Suprapubic skin (tissue), 4 donors: ENCODE data around the gene IFFO2. TPM values are rescaled to one million over a fixed set of nuclear protein-coding genes. Genes with fewer than 3 reads are reported as not detected.

ENCODE experiments used
- DNase-seq, 2 donors: peaks; one replicate each; pipeline ENCODE4 v3.0.0-alpha.2; 2019; ENCODE audit warnings: low spot score in 2 of 2
- H3K27ac ChIP-seq: fragments of 200-600 bp; sonication (generic); one replicate; pipeline ENCODE4 v1.5.1; 2019
- H3K27me3 ChIP-seq: fragments of 200-600 bp; sonication (generic); one replicate; pipeline ENCODE4 v1.5.1; 2019
- H3K36me3 ChIP-seq: fragments of 200-600 bp; sonication (generic); one replicate; pipeline ENCODE4 v1.5.1; 2019
- H3K4me1 ChIP-seq: fragments of 200-600 bp; sonication (generic); one replicate; pipeline ENCODE4 v1.5.1; 2019
- H3K4me3 ChIP-seq: fragments of 200-600 bp; sonication (generic); one replicate; pipeline ENCODE4 v1.5.1; 2019; ENCODE audit warnings: mild to moderate bottlenecking
- H3K9me3 ChIP-seq: fragments of 200-600 bp; sonication (generic); one replicate; pipeline ENCODE4 v1.5.1; 2019
- EP300 ChIP-seq: sonication (generic); formaldehyde crosslinking; IDR thresholded peaks from one replicate; pipeline ENCODE4 v1.6.1; 2017; ENCODE audit warnings: antibody characterized with exemption
- POLR2A ChIP-seq, 2 donors: fragments of 450-650 bp; IDR thresholded peaks; one replicate each; pipeline ENCODE4 v1.6.1; 2017; ENCODE audit warnings: antibody characterized with exemption in 2 of 2, mild to moderate bottlenecking in 2 of 2, moderate library complexity in 2 of 2
- POLR2AphosphoS5 ChIP-seq, 3 donors: sonication (generic); formaldehyde crosslinking; IDR thresholded peaks; one replicate each; pipeline ENCODE4 v1.6.1; 2017; ENCODE audit warnings: antibody characterized with exemption in 3 of 3
- WGBS: methylation state at CpG from one replicate; pipeline ENCODE4 v1.1.5; 2018; 5-methylcytosine and 5-hydroxymethylcytosine counted together
- total RNA-seq, 4 donors: library from RNA; depleted of rRNA; stranded (reverse); fragments of >200 nt; gene quantifications; one replicate each; pipeline ENCODE4 v1.1.0, GENCODE V29; 2016
- TF ChIP-seq, protein P1 (sequence below), 2 donors: fragments of 200-600 bp in 1 of 2; fragments of 450-650 bp in 1 of 2; sonication (generic) in 1 of 2; IDR thresholded peaks; one replicate each; pipeline ENCODE4 v1.5.1; 2016 to 2019; ENCODE audit warnings: antibody characterized with exemption in 2 of 2, mild to moderate bottlenecking in 1 of 2, moderate library complexity in 1 of 2

The IFFO2 gene
- total RNA-seq, 4 donors from 2014 or later = 327 to 569 (median 449) TPM

DNA sequence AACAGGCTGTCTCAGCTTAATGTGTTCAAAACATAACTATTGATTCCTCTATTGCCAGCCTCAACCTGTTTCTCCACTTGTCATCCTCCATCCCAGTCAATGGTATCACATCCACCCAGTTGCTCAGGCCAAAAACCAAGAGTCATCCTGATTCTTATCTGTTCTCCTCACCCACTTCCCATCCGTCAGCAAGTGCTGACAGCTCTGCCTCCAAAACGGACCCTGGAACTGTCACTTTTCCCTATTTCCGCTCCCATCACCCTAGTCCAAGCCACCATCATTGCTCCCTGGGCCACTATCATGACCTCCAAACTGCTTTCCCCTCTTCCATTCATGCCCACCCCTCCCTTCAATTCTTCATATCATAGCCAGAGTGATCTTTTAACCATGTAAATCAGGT lies 36.2 kb upstream of the IFFO2 start:
- no peaks in the 10 kb centered on the region for H3K36me3 ChIP-seq
- peak in 1 of 2 donors; percentile 26 for DNase-seq
- no peak overlapping the region for H3K27ac ChIP-seq
- H3K9me3 ChIP-seq = no peaks in the 10 kb centered on the region
- peaks cover 13% of the 10 kb centered on the region for H3K4me1 ChIP-seq
- H3K27me3 ChIP-seq = no peaks in the 10 kb centered on the region
- WGBS = 57% methylated on average over 3 of the region's 3 CpGs
- no peak overlapping the region for H3K4me3 ChIP-seq
- no peak for TF ChIP-seq POLR2AphosphoS5 (IDR thresholded peaks at IDR 0.05)
- TF ChIP-seq, protein P1, sequence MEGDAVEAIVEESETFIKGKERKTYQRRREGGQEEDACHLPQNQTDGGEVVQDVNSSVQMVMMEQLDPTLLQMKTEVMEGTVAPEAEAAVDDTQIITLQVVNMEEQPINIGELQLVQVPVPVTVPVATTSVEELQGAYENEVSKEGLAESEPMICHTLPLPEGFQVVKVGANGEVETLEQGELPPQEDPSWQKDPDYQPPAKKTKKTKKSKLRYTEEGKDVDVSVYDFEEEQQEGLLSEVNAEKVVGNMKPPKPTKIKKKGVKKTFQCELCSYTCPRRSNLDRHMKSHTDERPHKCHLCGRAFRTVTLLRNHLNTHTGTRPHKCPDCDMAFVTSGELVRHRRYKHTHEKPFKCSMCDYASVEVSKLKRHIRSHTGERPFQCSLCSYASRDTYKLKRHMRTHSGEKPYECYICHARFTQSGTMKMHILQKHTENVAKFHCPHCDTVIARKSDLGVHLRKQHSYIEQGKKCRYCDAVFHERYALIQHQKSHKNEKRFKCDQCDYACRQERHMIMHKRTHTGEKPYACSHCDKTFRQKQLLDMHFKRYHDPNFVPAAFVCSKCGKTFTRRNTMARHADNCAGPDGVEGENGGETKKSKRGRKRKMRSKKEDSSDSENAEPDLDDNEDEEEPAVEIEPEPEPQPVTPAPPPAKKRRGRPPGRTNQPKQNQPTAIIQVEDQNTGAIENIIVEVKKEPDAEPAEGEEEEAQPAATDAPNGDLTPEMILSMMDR (IDR thresholded peaks at IDR 0.05) = no peak

DNA sequence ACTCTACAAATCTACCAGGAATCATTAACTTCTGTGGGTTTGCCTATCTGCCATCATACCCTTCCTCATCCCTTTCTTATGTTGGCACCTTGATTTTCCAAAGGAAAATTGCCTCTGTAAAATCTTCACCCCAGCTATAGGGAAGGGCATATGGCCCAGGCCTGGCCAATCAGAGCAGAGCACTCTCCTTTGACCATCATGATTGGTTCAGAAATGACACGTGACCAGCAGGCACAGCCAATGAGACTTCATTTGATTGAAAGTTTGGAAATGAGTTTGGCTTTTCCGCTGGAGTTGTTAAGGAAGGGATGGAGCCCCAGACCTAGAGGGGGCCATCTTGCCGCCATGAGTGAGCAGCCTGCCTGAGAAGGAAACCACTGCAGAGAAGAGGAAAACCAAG lies 35.1 kb upstream of the IFFO2 start:
- TF ChIP-seq POLR2AphosphoS5 (IDR thresholded peaks at IDR 0.05) (no peak), EP300 (no peak), POLR2A (IDR thresholded peaks at IDR 0.05) (no peak)
- TF ChIP-seq, protein P1 (IDR thresholded peaks at IDR 0.05) = no peak
- Histone ChIP-seq H3K27me3 (peaks cover 2% of the 10 kb centered on the region), H3K4me3 (no peak overlapping the region), H3K9me3 (no peaks in the 10 kb centered on the region), H3K27ac (no peak overlapping the region), H3K36me3 (no peaks in the 10 kb centered on the region), H3K4me1 (peaks cover 8% of the 10 kb centered on the region)
- no peak for DNase-seq
- WGBS = 98% methylated on average over 3 of the region's 3 CpGs

DNA sequence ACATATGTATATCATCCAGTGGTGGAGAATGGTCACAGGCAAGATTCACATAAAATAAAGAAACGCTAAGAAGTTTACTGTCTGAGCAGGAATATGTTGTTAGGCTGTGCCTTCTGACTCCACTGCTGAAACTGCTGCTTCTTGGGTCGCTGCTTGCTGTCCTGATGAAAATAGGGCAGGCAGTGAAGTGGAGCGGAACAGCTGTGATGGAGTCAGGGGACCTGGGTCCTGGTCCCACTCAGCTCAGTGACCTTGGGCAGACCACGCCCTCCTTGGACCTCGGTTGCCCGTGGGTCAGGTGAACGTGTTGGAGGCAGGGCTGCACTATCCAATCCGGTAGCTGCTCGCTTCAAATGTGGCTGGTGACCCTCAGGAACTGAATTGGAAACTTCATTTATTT lies 33.4 kb upstream of the IFFO2 start:
- Histone ChIP-seq H3K4me3 (no peak overlapping the region), H3K27ac (no peak overlapping the region), H3K27me3 (peaks cover 4% of the 10 kb centered on the region), H3K4me1 (peaks cover 8% of the 10 kb centered on the region), H3K9me3 (no peaks in the 10 kb centered on the region), H3K36me3 (no peaks in the 10 kb centered on the region)
- TF ChIP-seq, protein P1 (IDR thresholded peaks at IDR 0.05) = no peak
- DNase-seq = peak in 1 of 2 donors; percentile 47
- 82% methylated on average over 8 of the region's 9 CpGs for WGBS

DNA sequence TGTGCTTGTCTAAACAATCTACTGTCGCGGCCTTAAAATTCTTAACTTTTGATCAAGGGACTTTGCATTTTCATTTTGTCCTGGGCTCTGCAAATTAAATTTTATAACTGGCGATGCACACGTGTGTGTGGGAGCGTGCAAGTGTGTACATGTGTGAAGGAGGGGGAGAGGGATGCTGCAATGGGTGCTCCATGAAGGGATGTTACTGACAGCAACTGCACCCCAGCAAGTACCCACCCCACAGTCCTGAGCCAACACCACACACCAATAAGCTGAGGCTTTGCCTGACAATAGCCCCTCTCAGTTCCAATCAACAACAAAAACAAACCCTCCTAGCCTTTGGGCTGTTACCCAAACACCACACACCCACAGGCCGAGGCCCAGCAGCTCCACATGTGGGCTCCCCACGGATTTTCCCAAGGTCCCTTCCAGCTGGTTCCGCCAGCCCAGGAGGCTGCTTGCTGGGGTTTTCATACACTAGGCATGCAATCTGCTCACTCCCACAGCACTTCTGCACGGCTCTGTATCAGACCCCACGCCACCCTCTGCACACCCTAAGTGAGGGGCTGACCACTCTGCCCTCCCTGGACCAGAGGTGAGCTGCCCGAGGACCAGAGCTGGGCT lies 32.8 kb upstream of the IFFO2 start:
- WGBS = 83% methylated on average over 9 of the region's 11 CpGs
- no peak overlapping the region for H3K27ac ChIP-seq

DNA sequence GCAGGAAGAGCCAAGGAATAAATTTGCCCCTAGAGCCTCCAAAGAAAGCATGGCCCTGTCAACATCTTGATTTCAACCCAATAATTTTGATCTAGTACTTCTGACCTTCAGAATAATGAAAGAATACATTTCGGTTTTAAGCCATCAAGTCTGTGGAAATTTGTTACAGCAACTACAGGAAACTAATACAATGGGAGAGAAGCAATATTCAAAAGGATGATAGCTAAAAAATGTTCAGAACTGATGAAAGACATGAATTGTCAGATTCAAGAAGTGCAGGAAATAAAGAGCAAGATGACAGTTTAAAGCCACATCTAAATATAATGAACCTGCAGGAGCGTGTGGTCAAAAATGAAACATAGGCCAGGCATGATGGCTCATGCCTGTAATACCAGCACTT lies 24.8 kb upstream of the IFFO2 start:
- DNase-seq = no peak
- H3K27ac ChIP-seq = no peak overlapping the region
- H3K36me3 ChIP-seq = no peaks in the 10 kb centered on the region
- H3K27me3 ChIP-seq = no peaks in the 10 kb centered on the region
- H3K9me3 ChIP-seq = no peaks in the 10 kb centered on the region
- TF ChIP-seq POLR2AphosphoS5 (IDR thresholded peaks at IDR 0.05) (no peak), POLR2A (IDR thresholded peaks at IDR 0.05) (no peak), EP300 (no peak)
- TF ChIP-seq, protein P1 (IDR thresholded peaks at IDR 0.05) = no peak
- 64% methylated on average over 2 of the region's 2 CpGs for WGBS
- H3K4me3 ChIP-seq = no peak overlapping the region
- H3K4me1 ChIP-seq = no peaks in the 10 kb centered on the region

More for the DNA sequence above, 32.8 kb upstream of the IFFO2 start:
- peaks cover 4% of the 10 kb centered on the region for H3K27me3 ChIP-seq
- no peak overlapping the region for H3K4me3 ChIP-seq
- H3K4me1 ChIP-seq = peaks cover 8% of the 10 kb centered on the region
- H3K9me3 ChIP-seq = no peaks in the 10 kb centered on the region
- TF ChIP-seq EP300 = no peak
- TF ChIP-seq POLR2A (IDR thresholded peaks at IDR 0.05) = no peak
- no peak for TF ChIP-seq POLR2AphosphoS5 (IDR thresholded peaks at IDR 0.05)
- TF ChIP-seq, protein P1 (IDR thresholded peaks at IDR 0.05) = no peak
- no peaks in the 10 kb centered on the region for H3K36me3 ChIP-seq
- peak in 1 of 2 donors; percentile 41 for DNase-seq
